Measurements from ENCODE around the gene TNS1. TPM values are rescaled to one million over a fixed set of nuclear protein-coding genes. Genes with fewer than 3 reads are reported as not detected.

Gene TNS1
- total RNA-seq, 1 experiment from 2014 or later = 1.5 TPM

DNA sequence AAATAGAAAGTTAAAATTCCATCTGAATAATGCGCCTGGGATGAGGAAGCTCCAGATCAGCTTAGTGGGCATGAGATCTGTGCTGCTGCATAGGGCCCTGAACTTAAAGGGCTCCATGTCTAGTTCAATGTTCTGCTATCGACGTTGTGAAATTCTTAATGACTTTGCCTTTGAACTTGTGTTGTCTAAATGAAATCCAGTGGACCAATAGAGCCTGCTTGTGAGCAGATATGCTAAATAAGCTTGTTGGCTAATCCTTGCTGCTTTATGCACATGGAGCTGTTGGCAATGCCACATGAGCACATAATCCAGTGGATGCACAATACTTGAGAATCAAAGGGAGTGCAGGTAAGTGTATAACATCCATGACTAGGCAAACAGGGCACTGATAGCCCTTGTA lies 228.6 kb downstream of the TNS1 start:
- Histone ChIP-seq H4K20me1 (ENCODE audit: low read length) (no peaks in the 10 kb centered on the region), H3K36me3 (ENCODE audit: low read depth, low read length) (no peaks in the 10 kb centered on the region), H3K9ac (ENCODE audit: low read length) (no peak overlapping the region), H3K27me3 (ENCODE audit: low read length) (peaks cover 73% of the 10 kb centered on the region), H3K9me2 (replicated peaks; ENCODE audit: low read length) (no peaks in the 10 kb centered on the region), H3F3A (ENCODE audit: low read length, unreplicated experiment) (no peaks in the 10 kb centered on the region), H3K79me2 (ENCODE audit: low read length) (no peaks in the 10 kb centered on the region), H3K4me3 (ENCODE audit: low read length) (no peak overlapping the region), H3K4me1 (ENCODE audit: insufficient read depth, low read length) (no peaks in the 10 kb centered on the region), H3K27ac (ENCODE audit: low read length) (no peak overlapping the region), H3K4me2 (ENCODE audit: low read length) (no peak overlapping the region), H2AFZ (ENCODE audit: low read length) (no peak overlapping the region), H3K9me3 (ENCODE audit: low read length) (no peaks in the 10 kb centered on the region)
- intact Hi-C loops (cut with micrococcal nuclease) = no loop called here
- TF ChIP-seq, protein P1, sequence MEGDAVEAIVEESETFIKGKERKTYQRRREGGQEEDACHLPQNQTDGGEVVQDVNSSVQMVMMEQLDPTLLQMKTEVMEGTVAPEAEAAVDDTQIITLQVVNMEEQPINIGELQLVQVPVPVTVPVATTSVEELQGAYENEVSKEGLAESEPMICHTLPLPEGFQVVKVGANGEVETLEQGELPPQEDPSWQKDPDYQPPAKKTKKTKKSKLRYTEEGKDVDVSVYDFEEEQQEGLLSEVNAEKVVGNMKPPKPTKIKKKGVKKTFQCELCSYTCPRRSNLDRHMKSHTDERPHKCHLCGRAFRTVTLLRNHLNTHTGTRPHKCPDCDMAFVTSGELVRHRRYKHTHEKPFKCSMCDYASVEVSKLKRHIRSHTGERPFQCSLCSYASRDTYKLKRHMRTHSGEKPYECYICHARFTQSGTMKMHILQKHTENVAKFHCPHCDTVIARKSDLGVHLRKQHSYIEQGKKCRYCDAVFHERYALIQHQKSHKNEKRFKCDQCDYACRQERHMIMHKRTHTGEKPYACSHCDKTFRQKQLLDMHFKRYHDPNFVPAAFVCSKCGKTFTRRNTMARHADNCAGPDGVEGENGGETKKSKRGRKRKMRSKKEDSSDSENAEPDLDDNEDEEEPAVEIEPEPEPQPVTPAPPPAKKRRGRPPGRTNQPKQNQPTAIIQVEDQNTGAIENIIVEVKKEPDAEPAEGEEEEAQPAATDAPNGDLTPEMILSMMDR (conservative IDR thresholded peaks at IDR 0.05; ENCODE audit: low read depth, low read length) = no peak
- TF ChIP-seq EZH2phosphoT487 (IDR thresholded peaks at IDR 0.05; ENCODE audit: borderline replicate concordance, low read length) = no peak
- TF ChIP-seq EZH2 (IDR thresholded peaks at IDR 0.05; ENCODE audit: low read length, unreplicated experiment) = no peak
- BruUV-seq (replicated peaks) = no TSS peak
- ChIA-PET POLR2A (ENCODE audit: unreplicated experiment) (no interaction called here), CTCF (no interaction called here)
- no peak for DNase-seq
- no peak for ATAC-seq

DNA sequence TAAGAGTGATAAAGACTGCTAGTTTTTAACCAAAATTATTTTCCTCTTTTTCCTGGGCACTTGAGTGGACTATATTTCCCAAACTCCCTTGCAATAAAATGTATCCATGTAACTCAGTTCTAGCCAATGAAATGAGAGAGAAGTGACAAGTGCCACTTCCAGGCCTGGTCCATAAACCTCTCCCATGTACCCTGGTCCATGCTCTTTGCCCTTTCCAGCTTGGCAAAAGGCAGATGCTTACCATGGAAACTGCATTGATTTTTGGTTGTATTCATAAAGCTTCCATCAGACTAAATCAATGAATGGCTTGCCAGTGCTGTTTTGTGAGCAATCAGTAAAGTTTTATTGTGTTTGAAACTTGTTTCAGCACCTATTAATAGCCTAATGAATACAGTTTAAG lies 229.3 kb downstream of the TNS1 start:
- no peaks in the 10 kb centered on the region for H3K36me3 ChIP-seq (ENCODE audit: low read depth, low read length)
- peaks cover 74% of the 10 kb centered on the region for H3K27me3 ChIP-seq (ENCODE audit: low read length)
- intact Hi-C loops (cut with micrococcal nuclease) = no loop called here
- no peaks in the 10 kb centered on the region for H3K9me3 ChIP-seq (ENCODE audit: low read length)
- no peak for ATAC-seq
- no peaks in the 10 kb centered on the region for H3K79me2 ChIP-seq (ENCODE audit: low read length)
- H3K4me3 ChIP-seq (ENCODE audit: low read length) = no peak overlapping the region
- no peaks in the 10 kb centered on the region for H3K9me2 ChIP-seq (replicated peaks; ENCODE audit: low read length)
- no peak overlapping the region for H3K27ac ChIP-seq (ENCODE audit: low read length)
- H3F3A ChIP-seq (ENCODE audit: low read length, unreplicated experiment) = no peaks in the 10 kb centered on the region
- H3K4me2 ChIP-seq (ENCODE audit: low read length) = no peak overlapping the region
- TF ChIP-seq, protein P1 (conservative IDR thresholded peaks at IDR 0.05; ENCODE audit: low read depth, low read length) = no peak
- no peak for TF ChIP-seq EZH2 (IDR thresholded peaks at IDR 0.05; ENCODE audit: low read length, unreplicated experiment)
- TF ChIP-seq EZH2phosphoT487 (IDR thresholded peaks at IDR 0.05; ENCODE audit: borderline replicate concordance, low read length) = no peak
- H2AFZ ChIP-seq (ENCODE audit: low read length) = no peak overlapping the region
- BruUV-seq (replicated peaks) = no TSS peak
- DNase-seq = no peak
- no peaks in the 10 kb centered on the region for H3K4me1 ChIP-seq (ENCODE audit: insufficient read depth, low read length)
- H3K9ac ChIP-seq (ENCODE audit: low read length) = no peak overlapping the region
- H4K20me1 ChIP-seq (ENCODE audit: low read length) = no peaks in the 10 kb centered on the region
- ChIA-PET CTCF (no interaction called here), POLR2A (ENCODE audit: unreplicated experiment) (no interaction called here)

DNA sequence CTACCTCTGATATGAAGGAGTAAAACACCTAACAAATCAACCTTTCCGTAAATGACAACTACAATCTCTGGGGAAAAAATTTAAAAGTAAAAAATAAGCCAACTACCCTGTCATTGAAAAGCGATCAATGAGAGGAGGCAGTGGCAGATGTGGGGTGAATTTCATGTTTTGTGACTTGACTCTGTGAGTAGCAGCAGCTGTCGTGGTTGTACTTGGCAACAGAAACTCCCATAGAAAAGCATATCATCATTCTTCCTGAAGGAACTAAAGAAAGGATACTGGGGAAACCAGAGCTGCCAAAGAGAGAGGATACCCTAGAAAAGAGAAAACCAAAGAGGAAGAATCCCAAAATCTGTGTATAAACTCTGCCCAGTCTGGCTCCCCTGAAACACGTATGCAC lies 236.4 kb downstream of the TNS1 start:
- no peak overlapping the region for H3K9ac ChIP-seq (ENCODE audit: low read length)
- H3K4me2 ChIP-seq (ENCODE audit: low read length) = no peak overlapping the region
- no peaks in the 10 kb centered on the region for H4K20me1 ChIP-seq (ENCODE audit: low read length)
- H3K79me2 ChIP-seq (ENCODE audit: low read length) = no peaks in the 10 kb centered on the region
- BruUV-seq (replicated peaks) = no TSS peak
- ATAC-seq (no peak), DNase-seq (no peak)
- intact Hi-C loops (cut with micrococcal nuclease) = no loop called here
- H3K27ac ChIP-seq (ENCODE audit: low read length) = no peak overlapping the region
- H3K9me2 ChIP-seq (replicated peaks; ENCODE audit: low read length) = no peaks in the 10 kb centered on the region
- peaks cover 63% of the 10 kb centered on the region for H3K27me3 ChIP-seq (ENCODE audit: low read length)
- no peak overlapping the region for H2AFZ ChIP-seq (ENCODE audit: low read length)
- H3K4me1 ChIP-seq (ENCODE audit: insufficient read depth, low read length) = no peaks in the 10 kb centered on the region
- no peak for TF ChIP-seq EZH2phosphoT487 (IDR thresholded peaks at IDR 0.05; ENCODE audit: borderline replicate concordance, low read length)
- no peak for TF ChIP-seq EZH2 (IDR thresholded peaks at IDR 0.05; ENCODE audit: low read length, unreplicated experiment)
- TF ChIP-seq, protein P1 (conservative IDR thresholded peaks at IDR 0.05; ENCODE audit: low read depth, low read length) = no peak
- ChIA-PET POLR2A (ENCODE audit: unreplicated experiment) (no interaction called here), CTCF (no interaction called here)
- peaks cover 20% of the 10 kb centered on the region for H3K9me3 ChIP-seq (ENCODE audit: low read length)
- H3F3A ChIP-seq (ENCODE audit: low read length, unreplicated experiment) = no peaks in the 10 kb centered on the region
- H3K36me3 ChIP-seq (ENCODE audit: low read depth, low read length) = no peaks in the 10 kb centered on the region
- no peak overlapping the region for H3K4me3 ChIP-seq (ENCODE audit: low read length)
